ENCODE results near the gene EIF2B4. TPM values are rescaled to one million over a fixed set of nuclear protein-coding genes. Genes with fewer than 3 reads are reported as not detected.
"Not testable (repeated sequence)": the region's sequence is repeated elsewhere in the genome, so short reads cannot be mapped to it uniquely, and the experiment has no call there.

EIF2B4 gene
- total and polyA plus RNA-seq, 10 donors, result 26.5 to 58.1 (median 30.6) TPM

- intact Hi-C loops (cut with DNase I; ENCODE audit: low total_unique reads), result no loop called here
- no peak overlapping the region for H3K27ac ChIP-seq
- no peak for DNase-seq
These were observed 49.1 kb downstream of the EIF2B4 start for GRCh38 chr2:27320958-27321543.

DNA sequence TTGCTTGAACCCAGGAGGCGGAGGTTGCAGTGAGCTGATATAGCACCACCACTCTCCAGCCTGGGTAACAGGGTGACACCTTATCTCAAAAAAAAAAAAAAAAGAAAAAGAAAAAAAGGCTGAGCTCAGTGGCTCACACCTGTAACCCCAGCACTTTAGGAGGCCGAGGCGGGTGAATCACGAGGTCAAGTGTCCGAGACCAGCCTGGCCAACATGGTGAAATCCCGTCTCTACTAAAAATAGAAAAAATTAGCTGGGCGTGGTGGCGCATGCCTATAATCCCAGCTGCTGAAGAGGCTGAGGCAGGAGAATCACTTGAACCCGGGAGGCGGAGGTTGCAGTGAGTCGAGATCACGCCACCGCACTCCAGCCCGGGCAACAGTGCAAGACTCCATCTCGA lies 50.3 kb downstream of the EIF2B4 start:
- H3K36me3 ChIP-seq, result peaks cover 0 to 46% (median 0%) of the 10 kb centered on the region in 6 donors
- H3K27ac ChIP-seq; intact Hi-C loops (cut with DNase I; ENCODE audit: low total_unique reads); H3K4me3 ChIP-seq; H3K27me3 ChIP-seq (replicated peaks in 1 of 7); H3K9me3 ChIP-seq: not testable (repeated sequence)
- H3K4me1 ChIP-seq, result peaks cover 9 to 30% (median 22%) of the 10 kb centered on the region in 6 donors
- DNase-seq, result peak; percentile 7
- WGBS, 5 donors, result 92 to 96% (median 95%) methylated on average over 15 of the region's 15 CpGs

More at GRCh38 chr2:27320958-27321543, 49.1 kb downstream of the EIF2B4 start:
- Histone ChIP-seq H3K27me3 (replicated peaks in 1 of 7) (no peaks in the 10 kb centered on the region), H3K4me3 (no peak overlapping the region), H3K36me3 (peaks cover 0 to 37% (median 3%) of the 10 kb centered on the region in 6 donors), H3K4me1 (peaks cover 9 to 30% (median 22%) of the 10 kb centered on the region in 6 donors), H3K9me3 (no peaks in the 10 kb centered on the region)
- 68 to 85% (median 83%) methylated on average over 8 of the region's 8 CpGs for WGBS, 5 donors
- TF ChIP-seq CTCF (IDR thresholded peaks at IDR 0.05 in 8 of 11, conservative IDR thresholded peaks at IDR 0.05 in 3 of 11) (no peak), POLR2AphosphoS5 (IDR thresholded peaks at IDR 0.05) (no peak), POLR2A (IDR thresholded peaks at IDR 0.05) (no peak)

DNA sequence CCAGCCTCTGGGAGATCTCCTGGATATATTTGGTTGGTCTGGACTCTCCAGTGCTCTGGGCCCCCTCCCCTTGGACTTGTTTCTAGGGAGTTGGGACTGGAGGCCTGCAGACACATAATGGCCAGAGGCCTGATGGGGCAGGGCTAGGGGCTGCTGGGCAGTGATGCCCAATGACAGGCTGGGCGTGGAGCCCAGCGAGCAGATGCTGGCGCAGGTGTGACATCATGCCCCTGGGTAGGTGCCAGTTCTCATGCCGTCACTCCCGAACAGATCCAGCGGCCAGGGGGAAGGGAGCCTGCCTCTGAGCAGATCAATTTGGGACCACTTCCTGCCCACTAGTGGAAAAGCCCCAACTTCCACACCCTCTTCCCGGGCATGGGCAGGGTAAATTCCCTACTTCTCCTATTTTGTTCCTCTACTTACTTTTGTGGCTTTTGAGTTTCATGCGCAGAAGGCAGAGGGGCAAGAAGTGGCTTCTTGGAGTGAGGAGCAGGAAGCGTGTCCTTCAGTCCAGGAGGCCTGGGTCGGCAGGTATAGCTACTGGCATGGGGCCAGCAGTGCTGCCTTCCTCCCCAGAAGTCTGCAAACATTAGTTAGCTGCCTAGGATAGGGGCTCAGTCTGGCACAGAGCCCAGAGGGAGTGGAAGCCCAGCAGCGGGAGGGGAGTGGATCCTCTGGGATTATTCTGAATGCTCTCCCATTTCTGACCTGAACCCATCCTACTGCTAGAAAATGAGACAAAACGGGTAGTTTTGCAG lies 53.3 kb downstream of the EIF2B4 start:
- Histone ChIP-seq H3K36me3 (peaks cover 0 to 63% (median 5%) of the 10 kb centered on the region in 6 donors), H3K4me3 (no peak overlapping the region), H3K27ac (no peak overlapping the region), H3K9me3 (no peaks in the 10 kb centered on the region), H3K27me3 (replicated peaks in 1 of 7) (no peaks in the 10 kb centered on the region), H3K4me1 (peaks cover under 1 to 12% (median 7%) of the 10 kb centered on the region in 6 donors)
- TF ChIP-seq POLR2A (IDR thresholded peaks at IDR 0.05) (no peak), POLR2AphosphoS5 (IDR thresholded peaks at IDR 0.05) (no peak), CTCF (IDR thresholded peaks at IDR 0.05 in 8 of 11, conservative IDR thresholded peaks at IDR 0.05 in 3 of 11) (no peak)
- DNase-seq, result peak; percentile 36
- 74 to 85% (median 81%) methylated on average over 12 of the region's 12 CpGs for WGBS, 5 donors
- intact Hi-C loops (cut with DNase I; ENCODE audit: low total_unique reads), result no loop called here

GRCh38 chr2:27315122-27315521 lies 55.0 kb downstream of the EIF2B4 start:
- Histone ChIP-seq H3K9me3 (no peaks in the 10 kb centered on the region), H3K4me3 (no peak overlapping the region), H3K27ac (no peak overlapping the region), H3K36me3 (peaks cover 0 to 79% (median 11%) of the 10 kb centered on the region in 6 donors), H3K27me3 (replicated peaks in 1 of 7) (no peaks in the 10 kb centered on the region), H3K4me1 (no peaks in the 10 kb centered on the region)
- peak; percentile 48 for DNase-seq
- 79 to 93% (median 87%) methylated on average over 8 of the region's 8 CpGs for WGBS, 5 donors
- TF ChIP-seq POLR2A (IDR thresholded peaks at IDR 0.05) (no peak), CTCF (IDR thresholded peaks at IDR 0.05 in 8 of 11, conservative IDR thresholded peaks at IDR 0.05 in 3 of 11) (no peak), POLR2AphosphoS5 (IDR thresholded peaks at IDR 0.05) (no peak)
- intact Hi-C loops (cut with DNase I; ENCODE audit: low total_unique reads), result no loop called here
